GM23248 (cell line): ENCODE data around the gene DYRK1B. TPM values are rescaled to one million over a fixed set of nuclear protein-coding genes. Genes with fewer than 3 reads are reported as not detected.

ENCODE experiments used
- DNase-seq: peaks from one replicate; pipeline ENCODE4 v3.0.0-alpha.2; 2015
- H2AFZ ChIP-seq: fragments of 200-600 bp; sonication (generic); 2 replicates; pipeline ENCODE4 v1.6.1; 2016; ENCODE audit warnings: antibody characterized with exemption
- H3F3A ChIP-seq: fragments of 200-600 bp; sonication (generic); 2 replicates; pipeline ENCODE4 v1.6.1; 2016; ENCODE audit warnings: mild to moderate bottlenecking, antibody characterized with exemption, mixed run types; ENCODE audit not compliant: insufficient read depth
- H3K27ac ChIP-seq: fragments of 200-600 bp; sonication (generic); 2 replicates; pipeline ENCODE4 v1.5.1; 2016; ENCODE audit warnings: mild to moderate bottlenecking
- H3K27me3 ChIP-seq: fragments of 200-600 bp; sonication (generic); replicated peaks from 2 replicates; pipeline ENCODE4 v1.6.1; 2016; ENCODE audit warnings: mild to moderate bottlenecking; ENCODE audit not compliant: insufficient read depth
- H3K36me3 ChIP-seq: fragments of 200-600 bp; sonication (generic); 2 replicates; pipeline ENCODE4 v1.6.1; 2016; ENCODE audit warnings: low read depth, mild to moderate bottlenecking
- H3K4me1 ChIP-seq: fragments of 200-600 bp; sonication (generic); 2 replicates; pipeline ENCODE4 v1.6.1; 2016; ENCODE audit warnings: mild to moderate bottlenecking; ENCODE audit not compliant: insufficient read depth
- H3K4me2 ChIP-seq: fragments of 200-600 bp; sonication (generic); one replicate; pipeline ENCODE4 v1.6.1; 2016; ENCODE audit warnings: mild to moderate bottlenecking; ENCODE audit not compliant: unreplicated experiment
- H3K4me3 ChIP-seq: fragments of 200-600 bp; sonication (generic); 2 replicates; pipeline ENCODE4 v1.5.1; 2016; ENCODE audit warnings: mild to moderate bottlenecking
- H3K79me2 ChIP-seq: fragments of 200-600 bp; sonication (generic); 2 replicates; pipeline ENCODE4 v1.6.1; 2016; ENCODE audit warnings: mild to moderate bottlenecking; ENCODE audit not compliant: insufficient read depth
- H3K9ac ChIP-seq: fragments of 200-600 bp; sonication (generic); 2 replicates; pipeline ENCODE4 v1.6.1; 2016; ENCODE audit warnings: mild to moderate bottlenecking
- H3K9me2 ChIP-seq: fragments of 200-600 bp; sonication (generic); 2 replicates; pipeline ENCODE4 v1.6.1; 2016; ENCODE audit warnings: mixed run types, mild to moderate bottlenecking, moderate library complexity; ENCODE audit not compliant: insufficient read depth
- H3K9me3 ChIP-seq: fragments of 200-600 bp; sonication (generic); one replicate; pipeline ENCODE4 v1.6.1; 2017; ENCODE audit warnings: low read depth
- H4K20me1 ChIP-seq: fragments of 200-600 bp; sonication (generic); 2 replicates; pipeline ENCODE4 v1.6.0; 2016; ENCODE audit not compliant: insufficient read depth
- EZH2 ChIP-seq: fragments of 200-600 bp; sonication (generic); IDR thresholded peaks from 2 replicates; pipeline ENCODE4 v1.6.1; 2018; ENCODE audit warnings: antibody characterized with exemption, mild to moderate bottlenecking; ENCODE audit not compliant: insufficient read depth, poor library complexity, severe bottlenecking
- EZH2phosphoT487 ChIP-seq: fragments of 200-600 bp; sonication (generic); IDR thresholded peaks from 2 replicates; pipeline ENCODE4 v1.6.1; 2018; ENCODE audit warnings: antibody characterized with exemption, moderate library complexity, mild to moderate bottlenecking, low read depth; ENCODE audit not compliant: insufficient read depth
- WGBS, 2 experiments: methylation state at CpG; one replicate each; pipeline ENCODE4 v1.1.6; 2015 to 2017; ENCODE audit warnings: low lambda C conversion rate in 2 of 2, low coverage in 1 of 2; ENCODE audit errors: missing lambda C conversion rate in 2 of 2; 5-methylcytosine and 5-hydroxymethylcytosine counted together
- in situ Hi-C: fragments of 300-500 bp; cut with MboI; formaldehyde crosslinking; loops from 2 replicates; pipeline ENCODE4 v1.15.0; 2020
- polyA plus RNA-seq: library from polyadenylated mRNA; unstranded; fragments of >200 nt; fragmentation: Nextera tagmentation; extraction: Ambion mirVana; gene quantifications from 2 replicates; pipeline ENCODE4 v1.2.1, GENCODE V29; 2016
- total RNA-seq: library from RNA; depleted of rRNA; stranded (reverse); fragments of >200 nt; shearing (Covaris generic); gene quantifications from 2 replicates; pipeline ENCODE4 v1.2.3, GENCODE V29; 2014

Gene DYRK1B
- total and polyA plus RNA-seq, 2 experiments from 2014 or later = 11.1 to 14.9 TPM

GRCh38 chr19:39837978-39838377 is 4.0 kb upstream of the DYRK1B start:
- no peaks in the 10 kb centered on the region for H3K27me3 ChIP-seq
- H2AFZ ChIP-seq = no peak overlapping the region
- H3K9me2 ChIP-seq = no peaks in the 10 kb centered on the region
- peaks cover 7% of the 10 kb centered on the region; the same call in 1 of the 2 replicates for H3K4me1 ChIP-seq
- peaks cover 61% of the 10 kb centered on the region for H3K79me2 ChIP-seq
- no peak overlapping the region for H3K4me2 ChIP-seq
- 100% methylated on average over 3 of the region's 3 CpGs for WGBS, 2 experiments
- TF ChIP-seq EZH2phosphoT487 (no peak), EZH2 (no peak)
- no peak overlapping the region for H3K4me3 ChIP-seq
- in situ Hi-C loops = no loop called here
- no peak overlapping the region for H3K27ac ChIP-seq
- no peak overlapping the region for H3K9ac ChIP-seq
- 0 out of 2 replicates have a peak, but pooled peaks cover 8% of the 10 kb centered on the region for H3F3A ChIP-seq
- H4K20me1 ChIP-seq = no peaks in the 10 kb centered on the region
- DNase-seq = no peak
- H3K36me3 ChIP-seq = peaks cover 22% of the 10 kb centered on the region
- no peaks in the 10 kb centered on the region for H3K9me3 ChIP-seq

GRCh38 chr19:39834287-39834841 is 402 bp upstream of the DYRK1B start:
- no peak overlapping the region for H3K9ac ChIP-seq
- TF ChIP-seq EZH2 (no peak), EZH2phosphoT487 (no peak)
- peak overlapping the region; percentile 90; the same call in 1 of the 2 replicates for H3K27ac ChIP-seq
- peak overlapping the region; percentile 88 for H3K4me3 ChIP-seq
- H3K9me2 ChIP-seq = no peaks in the 10 kb centered on the region
- H2AFZ ChIP-seq = peak overlapping the region; percentile 82
- H3K79me2 ChIP-seq = peaks cover 49% of the 10 kb centered on the region
- no peaks in the 10 kb centered on the region for H3K9me3 ChIP-seq
- in situ Hi-C loops = no loop called here
- DNase-seq = no peak
- no peak overlapping the region for H3K4me2 ChIP-seq
- 46 to 48% methylated on average over 19 of the region's 19 CpGs for WGBS, 2 experiments
- H3K27me3 ChIP-seq = no peaks in the 10 kb centered on the region
- H3F3A ChIP-seq = 0 out of 2 replicates have a peak, but pooled peaks cover 8% of the 10 kb centered on the region
- peaks cover 29% of the 10 kb centered on the region for H3K36me3 ChIP-seq
- H4K20me1 ChIP-seq = no peaks in the 10 kb centered on the region
- peaks cover 11% of the 10 kb centered on the region; the same call in 1 of the 2 replicates for H3K4me1 ChIP-seq

- 0 to 3% methylated on average over 10 to 21 of the region's 24 CpGs for WGBS, 2 experiments
- Histone ChIP-seq H2AFZ (0 out of 2 replicates have a peak overlapping the region, but pooled peaks have one; percentile 0), H3K4me2 (peak overlapping the region; percentile 64), H4K20me1 (no peaks in the 10 kb centered on the region), H3K4me3 (peak overlapping the region; percentile 88), H3K79me2 (peaks cover 37% of the 10 kb centered on the region), H3K9me3 (no peaks in the 10 kb centered on the region), H3K36me3 (peaks cover 30% of the 10 kb centered on the region), H3K4me1 (peaks cover 11% of the 10 kb centered on the region; the same call in 1 of the 2 replicates), H3K9ac (peak overlapping the region; percentile 95), H3K9me2 (no peaks in the 10 kb centered on the region), H3K27ac (peak overlapping the region; percentile 90), H3K27me3 (no peaks in the 10 kb centered on the region), H3F3A (0 out of 2 replicates have a peak, but pooled peaks cover 8% of the 10 kb centered on the region)
- TF ChIP-seq EZH2phosphoT487 (no peak), EZH2 (no peak)
- no peak for DNase-seq
- in situ Hi-C loops = no loop called here
These were observed 850 bp downstream of the DYRK1B start for GRCh38 chr19:39833160-39833463.

GRCh38 chr19:39832341-39833083 is 1.4 kb downstream of the DYRK1B start:
- H3K4me1 ChIP-seq = peaks cover 11% of the 10 kb centered on the region; the same call in 1 of the 2 replicates
- in situ Hi-C loops = no loop called here
- H3K4me3 ChIP-seq = peak overlapping the region; percentile 88

More at GRCh38 chr19:39832341-39833083, 1.4 kb downstream of the DYRK1B start:
- Histone ChIP-seq H3K36me3 (peaks cover 25% of the 10 kb centered on the region), H3K27ac (peak overlapping the region; percentile 90; the same call in 1 of the 2 replicates), H3F3A (0 out of 2 replicates have a peak, but pooled peaks cover 8% of the 10 kb centered on the region), H3K4me2 (peak overlapping the region; percentile 64), H4K20me1 (no peaks in the 10 kb centered on the region), H3K9ac (peak overlapping the region; percentile 95), H3K9me3 (no peaks in the 10 kb centered on the region), H2AFZ (0 out of 2 replicates have a peak overlapping the region, but pooled peaks have one; percentile 0), H3K9me2 (no peaks in the 10 kb centered on the region), H3K27me3 (no peaks in the 10 kb centered on the region), H3K79me2 (peaks cover 31% of the 10 kb centered on the region)
- TF ChIP-seq EZH2phosphoT487 (no peak), EZH2 (no peak)
- DNase-seq = peak; percentile 33
- WGBS, 2 experiments = 42 to 54% methylated on average over 5 of the region's 5 CpGs
